Measurements from ENCODE around the gene FAM3C. TPM values are rescaled to one million over a fixed set of nuclear protein-coding genes. Genes with fewer than 3 reads are reported as not detected.

Gene FAM3C
- total RNA-seq, 1 donor from 2014 or later, result 47.5 TPM

DNA sequence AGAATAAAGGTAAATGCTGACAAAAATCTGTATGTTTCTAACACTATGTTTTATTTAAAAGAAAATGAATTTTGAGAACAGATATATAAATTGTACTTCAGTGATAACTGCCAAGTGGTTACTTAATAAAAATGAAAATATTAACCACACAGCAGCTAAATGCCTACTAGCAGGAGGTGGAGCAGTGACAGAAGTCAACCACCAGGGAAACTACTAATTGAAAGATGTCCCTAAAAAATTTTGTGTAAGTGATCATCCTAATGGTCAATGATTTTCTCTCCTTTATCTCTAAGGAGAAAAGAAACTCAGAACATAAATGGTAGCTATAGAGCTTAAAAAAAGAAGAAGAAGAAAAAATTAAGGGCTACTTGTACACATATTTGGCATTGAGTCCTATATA lies 44.4 kb downstream of the FAM3C start:
- Mint-ChIP-seq H3K4me1 (peaks cover 4% of the 10 kb centered on the region), H3K9me3 (no peaks in the 10 kb centered on the region), H3K27ac (ENCODE audit: unreplicated experiment) (no peak overlapping the region), H3K27me3 (ENCODE audit: low read depth) (no peaks in the 10 kb centered on the region), H3K4me3 (no peak overlapping the region), H3K36me3 (ENCODE audit: low read depth) (peaks cover 10% of the 10 kb centered on the region)
- no peak for DNase-seq (ENCODE audit: low read depth, low spot score)
- peak; percentile 53 for TF ChIP-seq CTCF (conservative IDR thresholded peaks at IDR 0.05)

DNA sequence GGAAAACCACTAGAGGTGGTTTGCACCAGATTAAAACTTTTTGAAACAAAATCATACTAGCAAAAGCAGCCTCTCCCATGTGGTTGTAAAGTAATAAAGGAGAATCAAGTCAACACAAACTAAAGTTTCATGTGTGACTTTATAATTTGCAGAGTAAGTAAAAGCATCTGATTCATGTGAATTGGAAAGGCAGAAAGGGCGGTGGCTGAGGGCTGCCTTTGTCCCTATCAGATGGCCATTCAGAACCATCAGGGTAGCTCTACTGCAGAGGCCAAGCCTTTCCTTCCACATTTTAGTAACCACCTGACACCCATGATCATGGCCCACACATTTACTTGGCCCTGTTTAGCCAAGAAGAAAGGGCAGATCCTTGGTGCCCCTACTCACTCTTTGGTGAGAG lies 51.6 kb downstream of the FAM3C start:
- H3K4me3 Mint-ChIP-seq, result no peak overlapping the region
- H3K27me3 Mint-ChIP-seq (ENCODE audit: low read depth), result no peaks in the 10 kb centered on the region
- no peak for TF ChIP-seq CTCF (conservative IDR thresholded peaks at IDR 0.05)
- H3K36me3 Mint-ChIP-seq (ENCODE audit: low read depth), result peaks cover 10% of the 10 kb centered on the region
- no peaks in the 10 kb centered on the region for H3K9me3 Mint-ChIP-seq
- no peak for DNase-seq (ENCODE audit: low read depth, low spot score)
- no peak overlapping the region for H3K27ac Mint-ChIP-seq (ENCODE audit: unreplicated experiment)
- H3K4me1 Mint-ChIP-seq, result peaks cover 4% of the 10 kb centered on the region

GRCh38 chr7:121344093-121344492 lies 52.0 kb downstream of the FAM3C start:
- no peak for TF ChIP-seq CTCF (conservative IDR thresholded peaks at IDR 0.05)
- Mint-ChIP-seq H3K36me3 (ENCODE audit: low read depth) (peaks cover 10% of the 10 kb centered on the region), H3K27me3 (ENCODE audit: low read depth) (no peaks in the 10 kb centered on the region), H3K27ac (ENCODE audit: unreplicated experiment) (no peak overlapping the region), H3K9me3 (no peaks in the 10 kb centered on the region), H3K4me1 (peaks cover 4% of the 10 kb centered on the region), H3K4me3 (no peak overlapping the region)
- DNase-seq (ENCODE audit: low read depth, low spot score), result no peak

GRCh38 chr7:121343302-121343701 lies 52.8 kb downstream of the FAM3C start:
- Mint-ChIP-seq H3K36me3 (ENCODE audit: low read depth) (peaks cover 10% of the 10 kb centered on the region), H3K9me3 (no peaks in the 10 kb centered on the region), H3K27ac (ENCODE audit: unreplicated experiment) (no peak overlapping the region), H3K27me3 (ENCODE audit: low read depth) (no peaks in the 10 kb centered on the region), H3K4me1 (peaks cover 4% of the 10 kb centered on the region), H3K4me3 (no peak overlapping the region)
- TF ChIP-seq CTCF (conservative IDR thresholded peaks at IDR 0.05), result no peak
- DNase-seq (ENCODE audit: low read depth, low spot score), result no peak

DNA sequence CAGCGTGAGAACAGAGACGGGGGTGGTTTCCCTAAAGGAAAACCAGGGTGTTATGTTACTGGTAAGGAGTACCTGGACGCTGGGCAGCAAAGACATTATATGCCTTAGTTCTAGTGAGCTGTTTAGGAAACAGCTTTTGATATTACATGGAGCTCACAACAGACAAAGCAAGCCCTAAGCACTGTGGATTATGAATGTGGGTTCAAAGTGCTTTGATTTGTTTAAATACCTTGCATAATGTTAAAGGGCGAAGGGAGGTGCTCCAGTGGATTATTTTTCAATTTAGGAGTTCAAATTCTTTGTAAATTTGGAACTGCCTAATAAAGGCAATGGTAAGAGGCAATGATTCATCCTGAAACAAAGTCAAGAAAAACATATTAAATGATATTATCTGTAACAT lies 53.5 kb downstream of the FAM3C start:
- no peak overlapping the region for H3K4me3 Mint-ChIP-seq
- no peak for DNase-seq (ENCODE audit: low read depth, low spot score)
- TF ChIP-seq CTCF (conservative IDR thresholded peaks at IDR 0.05), result no peak
- H3K27me3 Mint-ChIP-seq (ENCODE audit: low read depth), result no peaks in the 10 kb centered on the region
- H3K36me3 Mint-ChIP-seq (ENCODE audit: low read depth), result peaks cover 10% of the 10 kb centered on the region
- H3K27ac Mint-ChIP-seq (ENCODE audit: unreplicated experiment), result peak overlapping the region; percentile 12
- peaks cover 4% of the 10 kb centered on the region for H3K4me1 Mint-ChIP-seq
- no peaks in the 10 kb centered on the region for H3K9me3 Mint-ChIP-seq

DNA sequence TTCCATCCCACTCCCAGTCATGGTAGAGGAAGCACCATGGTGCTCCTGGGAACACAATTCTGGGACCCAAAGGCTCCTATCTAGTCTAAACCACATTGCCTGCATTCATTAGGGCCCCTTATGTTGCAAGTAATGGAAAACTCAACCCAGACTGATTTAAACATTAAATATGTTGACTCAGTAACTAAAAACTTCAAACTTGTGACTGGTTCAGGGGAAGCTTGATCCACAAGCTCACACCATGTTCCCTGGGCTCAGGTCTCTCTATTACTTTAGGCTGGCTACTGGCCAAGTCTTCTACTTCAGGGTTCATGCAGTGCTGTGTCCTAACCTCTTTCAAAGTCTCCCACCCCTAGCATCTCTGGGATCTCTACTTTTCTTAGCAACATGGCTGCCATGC lies 54.2 kb downstream of the FAM3C start:
- Mint-ChIP-seq H3K27me3 (ENCODE audit: low read depth) (no peaks in the 10 kb centered on the region), H3K27ac (ENCODE audit: unreplicated experiment) (no peak overlapping the region), H3K36me3 (ENCODE audit: low read depth) (peaks cover 4% of the 10 kb centered on the region), H3K9me3 (no peaks in the 10 kb centered on the region), H3K4me3 (no peak overlapping the region), H3K4me1 (no peaks in the 10 kb centered on the region)
- TF ChIP-seq CTCF (conservative IDR thresholded peaks at IDR 0.05), result no peak
- DNase-seq (ENCODE audit: low read depth, low spot score), result no peak
